ELR (cell line): ENCODE results near the gene LRIG3.
"Not testable (repeated sequence)": the region's sequence is repeated elsewhere in the genome, so short reads cannot be mapped to it uniquely, and the experiment has no call there.

ENCODE experiments used
- DNase-seq: peaks from one replicate; pipeline ENCODE4 v3.0.0-alpha.2; 2015; ENCODE audit warnings: low read depth

The LRIG3 gene

DNA sequence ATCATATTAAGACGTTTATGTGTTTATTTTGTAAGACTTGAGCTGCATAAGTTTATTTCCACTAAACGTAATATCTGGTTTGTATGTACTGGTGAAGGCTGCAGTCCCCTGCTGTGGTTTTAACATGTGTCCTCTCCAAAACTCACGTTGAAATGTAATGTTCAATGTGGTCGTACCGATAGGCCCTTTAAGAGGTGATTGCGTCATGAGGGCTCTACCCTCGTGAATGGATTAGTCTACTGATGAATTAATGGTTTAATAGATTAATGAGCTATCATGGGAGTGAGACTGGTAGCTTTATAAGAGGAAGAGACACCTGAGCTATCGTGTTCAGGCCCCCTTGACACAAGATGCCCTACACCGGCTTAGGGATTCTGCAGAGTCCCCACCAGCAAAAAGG, 14.9 kb downstream of the LRIG3 start:
- no peak for DNase-seq

DNA sequence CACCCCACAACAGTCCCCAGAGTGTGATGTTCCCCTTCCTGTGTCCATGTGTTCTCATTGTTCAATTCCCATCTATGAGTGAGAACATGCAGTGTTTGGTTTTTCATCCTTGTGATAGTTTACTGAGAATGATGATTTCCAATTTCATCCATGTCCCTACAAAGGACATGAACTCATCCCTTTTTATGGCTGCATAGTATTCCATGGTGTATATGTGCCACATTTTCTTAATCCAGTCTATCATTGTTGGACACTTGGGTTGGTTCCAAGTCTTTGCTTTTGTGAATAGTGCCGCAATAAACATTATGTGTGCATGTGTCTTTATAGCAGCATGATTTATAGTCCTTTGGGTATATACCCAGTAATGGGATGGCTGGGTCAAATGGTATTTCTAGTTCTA, 17.6 kb downstream of the LRIG3 start:
- DNase-seq, result not testable (repeated sequence)

DNA sequence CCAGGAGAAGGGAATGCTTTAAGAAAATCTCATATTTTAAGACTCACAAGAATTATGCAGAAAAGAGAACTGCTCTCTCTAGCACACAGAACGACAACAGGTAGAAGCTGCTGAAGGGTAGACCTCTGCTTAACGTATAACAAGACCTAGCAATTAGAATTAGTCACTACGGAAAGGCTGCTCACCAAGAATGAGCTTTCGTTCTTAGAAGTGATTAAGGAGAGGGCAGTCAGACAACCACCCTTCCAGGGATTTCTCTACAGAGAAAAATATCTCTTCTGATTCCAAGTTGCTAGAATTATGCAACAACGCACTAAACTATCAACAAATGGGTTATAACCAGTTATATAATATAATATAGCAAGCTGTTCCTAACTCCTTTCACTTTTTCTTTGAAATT, 18.6 kb downstream of the LRIG3 start:
- DNase-seq, result no peak

DNA sequence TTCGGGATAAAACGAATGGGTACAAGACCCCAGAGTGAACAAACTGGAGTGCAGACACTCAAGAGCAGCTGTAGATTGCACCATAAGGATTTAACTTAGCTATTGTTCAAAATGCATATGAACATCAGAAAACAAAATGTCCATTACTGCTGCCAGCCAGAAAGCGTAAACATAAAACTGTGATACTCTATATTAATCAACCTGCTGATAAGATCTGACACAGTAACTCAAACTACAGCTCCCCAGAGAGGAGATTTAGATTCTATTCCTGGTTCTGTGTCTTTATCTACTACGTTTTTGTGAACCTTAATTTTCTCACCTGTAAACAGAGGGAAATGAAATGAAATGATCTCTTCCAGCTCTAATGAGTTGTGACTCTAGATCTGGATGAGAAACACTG, 22.3 kb downstream of the LRIG3 start:
- no peak for DNase-seq

DNA sequence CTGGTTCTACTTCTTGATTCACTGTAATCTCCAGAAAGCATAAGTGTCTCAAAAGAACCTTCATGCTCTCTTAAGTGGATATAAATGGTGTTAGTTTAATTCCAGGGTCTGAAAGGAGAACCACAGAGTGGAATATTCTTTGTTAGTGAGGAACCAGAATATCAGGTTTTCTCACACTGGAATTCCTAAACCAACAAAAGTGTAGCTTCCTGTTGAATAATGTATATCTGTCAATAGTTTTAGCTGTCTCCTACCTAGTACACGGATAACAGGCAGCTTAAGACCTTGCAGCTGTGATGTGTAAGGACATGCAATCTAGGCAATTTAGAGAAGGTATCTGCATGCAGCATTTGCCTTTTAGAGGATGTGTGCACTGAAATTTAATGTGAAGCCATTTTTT, 24.0 kb downstream of the LRIG3 start:
- no peak for DNase-seq

DNA sequence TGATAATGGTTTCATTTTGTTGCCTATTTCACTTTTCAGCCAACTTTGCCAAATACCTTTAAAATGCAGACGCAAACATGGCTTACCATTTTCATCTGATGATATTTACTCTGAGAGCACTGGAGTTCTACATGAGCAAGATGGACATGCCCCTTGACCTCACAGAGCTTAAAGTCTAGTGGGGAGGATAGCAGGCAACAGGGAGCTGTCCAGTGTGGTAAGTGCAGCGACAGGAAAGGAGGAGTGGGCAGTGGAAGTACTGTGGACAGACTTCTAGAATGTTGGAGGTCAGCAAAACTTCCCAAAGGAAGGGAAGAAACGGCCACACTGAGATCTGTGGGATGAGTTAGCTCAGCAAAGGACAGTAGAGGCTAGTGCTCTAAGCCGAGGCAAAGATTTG, 25.3 kb downstream of the LRIG3 start:
- no peak for DNase-seq

DNA sequence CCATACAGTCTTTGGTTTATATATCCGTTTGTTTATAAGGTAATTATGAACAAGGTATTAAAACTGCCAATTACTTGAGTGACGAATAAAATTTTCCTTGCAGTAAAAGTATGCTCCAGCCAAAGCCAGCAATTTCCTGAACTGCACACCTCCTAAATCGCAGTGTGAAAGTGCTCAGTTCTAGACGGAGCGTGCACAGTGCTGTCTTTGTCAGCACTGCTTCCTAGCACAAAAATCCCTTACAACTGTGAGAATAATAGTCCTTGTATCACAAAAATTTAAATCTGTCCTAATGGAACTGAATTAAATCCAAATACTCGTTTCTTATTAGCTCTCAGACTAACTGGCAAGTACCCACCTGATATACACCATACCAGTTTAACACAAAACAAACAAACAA, 26.3 kb downstream of the LRIG3 start:
- no peak for DNase-seq

DNA sequence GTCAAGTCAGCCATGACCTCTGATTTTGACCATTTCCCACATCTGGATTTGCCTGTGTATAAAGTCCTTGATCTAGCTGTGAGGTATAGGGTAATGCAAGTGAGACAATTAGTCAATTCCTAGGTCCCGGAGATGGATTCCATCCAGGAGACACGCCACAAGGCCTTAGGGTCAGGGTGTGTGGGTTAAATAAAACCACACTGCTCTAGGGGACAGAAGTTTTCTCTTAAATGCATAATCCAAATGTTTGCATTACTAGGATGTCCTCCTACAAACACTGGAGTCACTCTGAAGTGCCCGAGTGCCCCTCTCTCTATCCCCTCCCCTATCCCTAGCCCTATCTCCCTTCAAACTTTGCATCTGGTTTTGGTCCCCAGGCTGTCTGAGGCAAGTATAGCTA, 26.8 kb downstream of the LRIG3 start:
- DNase-seq, result no peak

DNA sequence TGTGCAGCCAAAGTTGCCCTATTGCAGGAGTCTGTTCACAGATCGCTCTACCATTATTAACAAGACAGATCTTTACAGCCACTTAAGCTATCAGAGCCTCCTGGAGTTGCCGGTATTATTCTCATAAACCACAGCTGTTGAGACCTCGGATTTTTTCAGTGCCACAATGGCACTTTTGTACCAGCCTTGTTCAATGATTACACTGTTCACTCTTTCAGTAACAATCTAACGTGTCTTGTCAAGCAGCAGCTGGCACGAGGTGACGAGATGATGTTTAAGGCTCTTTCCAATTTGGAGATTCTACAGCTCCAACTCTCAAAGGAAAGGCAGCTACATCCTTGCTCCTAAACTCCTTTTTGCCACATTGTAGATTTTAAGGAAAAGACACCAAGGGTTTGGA, 30.7 kb downstream of the LRIG3 start:
- DNase-seq, result no peak

DNA sequence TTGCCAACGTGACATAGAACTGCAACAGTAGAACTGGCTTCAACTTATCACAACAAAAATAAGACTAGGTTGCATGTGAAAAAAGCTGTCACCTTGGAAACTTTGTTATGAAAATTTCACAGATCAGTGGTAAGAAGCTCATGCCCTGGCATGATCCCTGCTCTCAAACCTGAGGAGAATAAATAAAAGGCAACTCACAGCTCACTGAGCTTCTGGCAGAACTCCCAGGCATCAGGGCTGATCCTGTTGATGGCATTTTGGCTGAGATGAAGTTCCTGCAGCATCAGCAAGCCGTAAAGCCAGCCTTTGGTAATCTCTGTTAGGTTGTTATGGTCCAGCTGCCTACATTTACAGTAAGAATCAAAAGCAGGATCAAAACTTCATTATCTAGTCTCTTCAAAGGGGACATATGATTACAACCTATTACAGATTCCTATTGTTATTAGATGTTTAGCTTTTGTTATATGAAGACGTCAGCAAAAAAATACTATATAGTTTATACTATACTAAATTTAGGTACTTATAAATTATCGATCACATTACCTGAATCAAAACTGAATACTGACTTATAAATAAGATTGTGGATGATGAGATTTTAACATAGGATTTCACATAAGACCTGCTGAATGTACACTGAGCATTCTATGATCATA, 32.0 kb downstream of the LRIG3 start:
- DNase-seq, result no peak

DNA sequence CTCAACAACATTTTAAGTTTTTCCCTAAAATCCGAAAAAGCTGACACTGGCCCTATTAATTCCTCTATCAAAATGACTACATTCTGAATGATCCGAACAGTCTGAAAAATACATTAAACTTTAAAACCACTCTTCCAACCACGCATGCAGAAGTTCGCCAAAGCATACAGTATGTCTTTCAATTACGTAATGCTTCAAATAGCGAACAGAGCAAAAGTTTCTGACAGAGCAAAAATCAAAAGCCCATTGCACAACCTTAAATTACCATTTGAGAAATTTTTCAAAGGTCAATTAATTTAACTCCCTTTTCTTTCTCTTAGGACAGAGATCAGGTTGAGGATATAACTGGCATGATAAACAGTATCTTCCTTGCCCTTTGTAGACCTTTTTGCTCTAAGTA, 33.2 kb downstream of the LRIG3 start:
- no peak for DNase-seq

DNA sequence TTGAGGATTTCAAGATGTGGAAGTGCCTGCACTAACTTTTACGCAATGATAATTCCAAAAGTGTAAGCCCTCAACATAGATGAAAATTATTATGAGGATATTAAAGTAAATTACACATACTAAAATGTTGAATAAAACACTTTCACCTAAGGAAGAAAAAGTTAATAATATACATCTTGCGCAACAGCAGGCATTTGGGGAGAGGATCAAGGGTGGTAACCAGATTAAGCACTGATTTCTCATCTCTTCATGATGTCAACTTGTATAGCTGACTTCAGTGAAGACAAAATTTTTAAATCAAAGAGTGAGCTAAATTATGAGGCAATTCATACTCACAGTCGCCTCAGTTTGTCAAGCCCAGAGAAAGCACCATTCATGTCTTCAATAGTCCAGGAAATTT, 33.8 kb downstream of the LRIG3 start:
- DNase-seq, result no peak

DNA sequence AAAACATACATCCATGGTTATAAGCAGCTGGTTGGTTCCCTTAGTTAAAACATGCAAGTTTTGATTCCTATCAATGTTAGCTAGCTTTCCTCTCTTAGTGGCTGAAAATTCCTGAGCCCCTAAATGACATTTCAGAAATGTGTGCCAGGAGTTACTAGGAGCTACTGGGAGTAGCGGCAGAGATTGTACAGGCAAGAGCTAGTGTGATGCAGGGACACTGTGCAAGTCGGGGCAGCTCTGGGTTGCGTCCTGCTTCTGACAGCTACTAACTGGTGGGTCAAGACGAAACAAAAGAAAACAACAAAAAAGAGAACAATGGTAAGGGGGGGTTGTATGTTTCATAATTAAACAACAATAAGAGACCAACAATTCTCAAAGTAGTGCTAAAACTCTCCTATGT, 35.4 kb downstream of the LRIG3 start:
- no peak for DNase-seq

DNA sequence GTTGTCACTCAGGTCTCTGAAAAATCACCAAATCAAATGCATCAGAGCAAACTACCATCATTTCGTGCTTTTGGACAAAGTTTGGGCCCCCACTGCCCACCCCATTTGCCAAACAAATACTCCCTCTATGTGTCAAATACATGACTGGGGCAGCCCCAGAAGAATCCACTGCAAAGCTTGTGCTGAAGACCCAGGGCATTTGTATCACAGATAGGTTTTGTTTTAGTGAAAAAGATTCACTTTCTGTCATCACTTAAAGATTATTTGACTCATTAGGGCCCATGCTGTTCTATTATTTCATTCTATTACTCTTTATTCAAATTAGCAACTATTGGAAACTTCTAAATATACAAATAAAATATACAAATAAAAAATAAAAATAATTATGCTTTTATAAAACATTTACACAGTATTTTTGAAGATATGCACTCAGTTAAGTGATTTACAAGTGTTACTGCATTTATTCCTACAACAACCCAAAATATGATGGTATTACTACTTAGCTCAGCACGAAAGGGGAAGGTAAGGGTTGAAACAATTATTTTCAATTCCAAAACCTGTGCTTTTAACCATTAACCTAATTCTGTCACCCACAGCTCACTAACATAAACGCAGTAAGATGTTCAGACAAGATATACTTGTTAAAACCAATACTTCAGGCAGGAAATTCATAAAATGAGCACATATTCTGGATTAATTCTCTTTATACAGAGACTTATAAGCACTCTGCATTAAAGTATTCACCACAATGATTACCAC, 36.5 kb downstream of the LRIG3 start:
- DNase-seq, result no peak

DNA sequence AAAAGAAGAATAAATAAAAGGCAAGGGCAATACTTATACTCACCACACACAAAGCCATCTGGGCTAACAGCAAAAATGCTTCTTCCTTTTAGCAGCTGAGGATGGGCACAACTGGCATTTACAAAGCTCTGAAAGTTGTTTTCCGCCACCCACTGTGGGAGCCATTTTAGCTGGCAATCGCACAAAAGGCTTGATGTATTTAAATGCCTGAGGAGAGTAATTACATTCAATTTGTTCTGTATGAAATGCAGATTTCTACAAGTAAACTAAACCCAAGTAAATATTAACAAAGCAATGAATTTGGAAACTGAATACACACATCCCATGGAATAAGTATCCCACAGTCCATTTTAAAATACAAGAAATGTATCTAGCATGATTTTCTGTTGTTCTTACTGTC, 37.5 kb downstream of the LRIG3 start:
- DNase-seq, result no peak

DNA sequence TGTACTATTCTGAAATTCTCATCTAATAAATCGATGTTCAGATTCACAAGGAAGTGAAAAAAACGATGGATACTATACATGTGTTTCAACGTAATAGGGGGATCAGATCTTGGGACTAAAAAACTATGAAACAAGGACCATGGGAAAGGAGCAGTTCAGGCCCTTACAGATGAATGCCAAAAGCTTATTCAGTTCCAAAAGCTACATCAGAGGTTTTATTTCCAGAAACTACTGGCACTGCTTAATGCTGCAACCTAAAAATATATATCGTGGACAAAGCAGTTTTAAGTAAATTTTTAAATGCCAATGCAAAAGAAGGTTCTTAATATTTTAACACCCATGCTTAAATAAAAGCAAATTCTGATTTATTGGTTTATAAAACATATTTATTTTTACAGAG, 38.5 kb downstream of the LRIG3 start:
- no peak for DNase-seq

DNA sequence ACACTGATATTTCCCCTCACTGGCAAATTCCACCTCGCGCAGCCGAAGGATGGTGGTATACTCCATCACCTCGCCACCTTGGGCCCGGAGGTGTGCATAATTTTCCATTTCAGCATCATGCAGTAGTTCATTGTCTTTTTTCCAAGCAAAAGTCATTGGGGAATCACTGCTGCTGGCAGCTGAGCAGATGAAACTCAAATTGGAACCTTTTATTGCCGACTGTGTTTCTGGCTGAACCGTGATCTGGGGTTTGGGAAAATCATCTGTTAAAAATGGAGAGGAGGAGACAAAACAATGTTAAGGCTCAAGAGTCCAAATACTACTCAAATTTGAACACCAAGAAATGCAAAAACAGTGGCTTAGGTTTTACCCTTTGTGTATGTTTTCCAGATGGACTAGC, 39.7 kb downstream of the LRIG3 start:
- no peak for DNase-seq

DNA sequence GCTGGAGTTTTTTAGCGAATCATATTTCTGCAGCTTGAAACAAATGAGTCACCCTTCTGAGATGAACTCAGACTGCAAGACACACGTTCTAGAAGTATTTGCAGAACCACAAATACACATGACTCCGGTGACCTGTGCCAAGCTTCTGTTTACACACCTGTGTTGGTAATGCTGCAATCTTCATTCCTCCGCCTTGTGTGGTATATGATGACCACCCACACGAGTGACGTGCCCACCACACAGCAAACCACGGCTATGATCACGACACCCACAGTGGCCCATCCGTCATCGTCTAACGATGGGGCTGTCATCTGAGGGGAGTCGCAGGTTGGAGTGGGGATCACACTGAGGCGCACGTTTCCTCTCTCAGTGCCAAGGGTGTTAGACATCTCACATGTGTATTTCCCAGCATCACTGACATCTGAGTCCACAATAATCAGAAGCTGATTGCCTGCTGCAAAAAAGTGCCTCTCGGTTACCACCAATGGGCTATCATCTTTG, 43.0 kb downstream of the LRIG3 start:
- DNase-seq, result peak; percentile 78

DNA sequence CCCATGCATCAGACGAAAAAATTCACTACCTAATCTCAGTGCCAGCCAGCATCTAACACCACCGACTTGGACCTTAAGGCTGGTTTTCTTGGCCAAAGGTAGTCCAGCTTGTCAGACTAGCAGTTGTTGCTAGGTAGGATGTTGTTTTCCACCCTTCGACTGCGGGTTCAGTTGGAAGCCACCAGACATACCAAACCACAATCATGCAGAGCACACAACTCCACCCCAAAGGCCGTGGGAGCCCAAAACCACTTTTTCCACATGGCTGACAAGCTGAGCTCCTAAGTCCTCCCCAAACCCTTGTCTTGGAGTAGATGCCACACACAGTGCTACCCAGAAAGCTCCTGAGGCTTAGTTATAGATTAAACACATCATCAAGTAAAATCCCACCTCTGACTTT, 46.8 kb downstream of the LRIG3 start:
- DNase-seq, result no peak

DNA sequence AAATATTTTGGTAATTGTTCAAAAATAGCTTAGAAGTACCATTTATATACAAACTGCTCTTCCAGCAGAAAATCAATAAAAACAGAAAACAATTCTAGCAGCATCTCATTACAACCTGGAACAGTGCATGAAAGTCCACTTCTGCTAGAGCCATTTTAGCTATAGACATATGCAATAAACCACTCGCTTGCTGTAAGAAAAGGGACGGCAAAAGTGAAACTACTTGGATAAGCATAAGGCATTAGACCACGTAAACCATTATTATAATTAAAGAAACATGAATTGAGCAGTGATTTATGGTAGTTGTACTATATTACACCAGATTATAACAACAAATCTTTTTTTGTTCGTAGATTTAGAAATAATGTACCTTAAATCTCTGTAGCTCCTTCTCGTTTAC, 48.7 kb downstream of the LRIG3 start:
- peak; percentile 40 for DNase-seq

DNA sequence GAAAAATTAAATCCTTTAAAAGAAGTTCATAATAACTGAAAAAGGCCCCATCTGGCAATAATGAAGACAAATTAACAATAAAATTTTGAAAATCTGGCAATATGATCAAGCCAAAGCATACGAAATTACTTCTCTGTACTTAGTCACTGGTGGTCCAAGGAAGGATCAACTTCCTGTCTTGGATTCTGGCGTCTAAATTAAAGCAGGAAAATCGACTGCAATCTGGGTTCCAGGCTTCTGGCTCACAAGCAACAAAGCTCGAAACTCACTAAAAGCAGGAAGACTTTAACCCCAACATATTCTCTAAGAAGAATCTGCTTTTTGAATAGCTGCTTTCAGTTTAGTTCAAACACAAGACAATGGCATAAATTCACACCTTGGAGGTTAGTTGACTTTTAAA, 49.7 kb downstream of the LRIG3 start:
- DNase-seq, result no peak

DNA sequence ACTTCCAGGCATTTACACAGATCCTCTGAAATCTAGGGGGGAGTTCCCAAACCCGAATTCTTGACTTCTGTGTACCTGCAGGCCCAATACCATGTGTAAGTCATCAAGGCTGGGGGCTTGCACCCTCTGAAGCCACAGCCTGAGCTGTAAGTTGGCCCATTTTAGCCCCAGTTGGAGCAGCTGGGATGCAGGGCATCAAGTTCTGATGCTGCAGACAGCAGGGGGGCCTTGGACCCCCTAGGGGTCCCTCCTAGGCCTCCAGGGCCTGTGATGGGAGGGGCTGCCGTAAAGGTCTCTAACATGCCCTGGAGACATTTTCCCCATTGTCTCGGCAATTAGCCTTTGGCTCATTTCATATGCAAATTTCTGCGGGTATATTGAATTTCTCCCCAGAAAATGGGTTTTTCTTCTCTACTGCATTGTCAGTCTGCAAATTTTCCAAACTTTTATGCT, 59.5 kb downstream of the LRIG3 start:
- no peak for DNase-seq

DNA sequence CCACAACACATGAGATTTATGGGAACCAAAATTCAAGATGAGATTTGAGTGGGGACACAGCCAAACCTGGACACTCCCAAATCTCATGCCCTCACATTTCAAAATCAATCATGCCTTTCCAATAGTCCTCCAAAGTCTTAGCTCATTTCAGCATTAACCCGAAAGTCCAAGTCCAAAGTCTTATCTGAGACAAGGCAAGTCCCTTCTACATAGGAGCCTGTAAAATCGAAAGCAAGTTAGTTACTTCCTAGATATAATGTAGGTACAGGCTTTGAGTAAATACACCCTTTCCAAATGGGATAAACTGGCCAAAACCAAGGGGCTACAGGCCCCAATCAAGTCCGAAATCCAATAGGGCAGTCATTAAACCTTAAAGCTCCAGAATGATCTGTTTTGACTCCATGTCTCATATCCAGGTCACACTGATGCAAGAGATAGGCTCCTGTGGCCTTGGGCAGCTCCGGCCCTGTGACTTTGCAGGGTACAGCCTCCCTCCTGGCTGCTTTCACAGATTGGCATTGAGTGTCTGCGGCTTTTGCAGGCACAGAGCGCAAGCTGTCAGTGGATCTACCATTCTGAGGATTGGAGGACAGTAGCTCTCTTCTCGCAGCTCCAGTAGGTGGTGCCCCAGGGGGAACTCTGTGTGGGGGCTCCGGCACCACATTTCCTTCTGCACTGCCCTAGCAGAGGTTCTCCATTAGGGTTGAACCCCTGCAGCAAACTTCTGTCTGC, 60.1 kb downstream of the LRIG3 start:
- no peak for DNase-seq
